Kidney capillary endothelial cell (primary cell): Measurements from ENCODE around the gene TMEM271.

Experiments
- DNase-seq: peaks from one replicate; pipeline ENCODE4 v3.0.0-alpha.2; 2018; ENCODE audit warnings: low spot score

Gene TMEM271

GRCh38 chr4:533318-534100 lies 42.6 kb downstream of the TMEM271 start:
- DNase-seq, result no peak

GRCh38 chr4:532588-533317 lies 43.3 kb downstream of the TMEM271 start:
- peak; percentile 1 for DNase-seq

- DNase-seq, result no peak
These were observed 44.2 kb downstream of the TMEM271 start for GRCh38 chr4:531721-532565.

- no peak for DNase-seq
These were observed 45.0 kb downstream of the TMEM271 start for GRCh38 chr4:531076-531475.

GRCh38 chr4:530017-530781 lies 45.9 kb downstream of the TMEM271 start:
- no peak for DNase-seq

- DNase-seq, result no peak
These were observed 46.5 kb downstream of the TMEM271 start for GRCh38 chr4:529563-529962.

- DNase-seq, result no peak
These were observed 47.3 kb downstream of the TMEM271 start for GRCh38 chr4:528835-529234.

GRCh38 chr4:528296-528695 lies 47.8 kb downstream of the TMEM271 start:
- no peak for DNase-seq

GRCh38 chr4:526971-527460 lies 49.1 kb downstream of the TMEM271 start:
- no peak for DNase-seq

GRCh38 chr4:526189-526909 lies 49.7 kb downstream of the TMEM271 start:
- DNase-seq, result no peak

- DNase-seq, result no peak
These were observed 50.4 kb downstream of the TMEM271 start for GRCh38 chr4:525660-526059.

- DNase-seq, result no peak
These were observed 51.9 kb downstream of the TMEM271 start for GRCh38 chr4:524196-524595.
